Hematopoietic multipotent progenitor cell treated with erythropoietin and hydrocortisone succinate and interleukin-3 and kit ligand, for 15 days (in vitro differentiated cells): ENCODE data around the gene ALDH9A1.
"Not testable (repeated sequence)": the region's sequence is repeated elsewhere in the genome, so short reads cannot be mapped to it uniquely, and the experiment has no call there.

Source experiments
- DNase-seq: peaks from one replicate; pipeline ENCODE4 v3.0.0-alpha.2; 2015; ENCODE audit warnings: low spot score

ALDH9A1 gene

DNA sequence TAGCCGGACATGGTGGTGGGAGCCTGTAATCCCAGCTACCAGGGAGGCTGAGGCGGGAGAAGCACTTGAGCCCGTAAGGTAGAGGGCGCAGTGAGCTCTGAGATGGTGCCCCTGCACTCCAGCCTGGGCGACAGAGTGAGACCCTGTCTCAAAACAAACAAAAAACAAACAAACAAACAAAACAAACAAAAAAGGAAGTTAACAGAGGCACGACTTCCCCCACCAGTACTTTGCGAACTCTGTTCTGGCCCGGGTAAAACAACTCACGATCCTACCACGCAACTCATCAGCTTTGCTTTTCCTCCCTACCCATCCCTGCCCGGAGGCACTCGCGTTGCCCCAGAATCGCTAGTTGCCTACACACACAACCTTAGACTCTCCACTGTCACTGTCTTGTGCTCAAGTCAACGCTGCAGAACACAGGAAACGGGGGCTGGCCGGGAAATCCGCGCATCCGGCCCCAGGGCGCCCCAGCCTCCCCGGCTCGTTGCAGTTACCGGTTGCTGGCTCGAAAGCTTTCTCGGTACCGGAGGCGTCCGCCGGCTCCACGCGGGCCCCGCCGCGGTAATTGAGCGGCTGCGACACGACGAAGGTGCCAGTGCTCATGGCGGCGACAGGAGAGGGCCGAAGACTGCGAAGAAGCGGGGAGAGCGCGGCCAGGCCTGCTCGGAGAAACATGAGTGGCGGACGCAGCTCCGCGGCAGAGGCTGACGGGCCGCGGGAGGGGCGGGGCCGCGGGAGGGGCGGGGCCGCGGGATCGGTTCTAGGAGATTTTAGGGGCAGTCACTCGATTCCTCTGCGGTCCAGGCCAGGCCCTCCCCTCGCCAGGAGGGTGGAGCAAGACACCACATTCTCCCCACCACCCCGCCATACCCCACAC, at the start of gene ALDH9A1:
Gene ALDH9A1 (minus strand): TSS at position 682 of the 880 bp plus-strand sequence. CDS start 4 bp downstream, at position 678.
- peak; percentile 80 for DNase-seq

GRCh38 chr1:165747632-165748447, 49.5 kb upstream of the ALDH9A1 start:
- no peak for DNase-seq

GRCh38 chr1:165744913-165745312, 46.6 kb upstream of the ALDH9A1 start:
- DNase-seq = not testable (repeated sequence)

DNA sequence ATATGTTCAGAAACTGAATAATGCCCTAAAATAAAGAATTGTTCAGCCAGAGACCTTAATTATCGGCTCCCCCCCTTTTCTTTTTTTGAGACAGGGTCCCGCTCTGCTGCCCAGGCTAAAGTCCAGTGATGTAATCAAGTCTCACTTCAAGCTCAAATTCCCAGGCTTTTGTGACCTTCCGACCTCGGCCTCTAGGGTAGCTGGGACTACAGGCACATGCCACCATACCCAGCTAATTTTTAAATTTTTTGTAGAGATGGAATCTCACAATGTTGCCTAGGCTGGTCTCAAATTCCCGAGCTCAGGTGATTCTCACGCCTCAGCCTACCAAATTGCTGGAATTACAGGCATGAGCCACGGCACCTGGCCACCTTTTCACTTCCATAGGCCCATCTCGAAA, 43.8 kb upstream of the ALDH9A1 start:
- no peak for DNase-seq

- no peak for DNase-seq
Observed at GRCh38 chr1:165738794-165739193, 40.4 kb upstream of the ALDH9A1 start.

DNA sequence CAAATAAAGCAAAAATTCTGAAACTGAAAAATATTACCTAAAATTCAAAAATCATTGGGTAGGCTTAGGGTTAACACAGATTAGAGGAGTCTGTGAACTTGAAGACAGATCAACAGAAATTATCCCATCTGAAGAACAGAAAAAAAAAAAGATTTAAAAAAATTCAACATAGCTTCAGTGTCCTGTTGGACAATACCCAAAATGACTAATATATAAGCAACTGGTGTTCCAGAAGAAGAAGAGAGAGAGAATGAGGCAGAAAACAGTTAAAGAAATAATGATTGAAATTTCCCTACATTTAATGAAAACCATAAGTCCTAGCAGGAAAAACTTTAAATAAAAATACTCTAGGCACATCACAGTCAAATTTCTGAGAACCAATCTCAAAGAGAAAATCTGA, 38.8 kb upstream of the ALDH9A1 start:
- DNase-seq = no peak

DNA sequence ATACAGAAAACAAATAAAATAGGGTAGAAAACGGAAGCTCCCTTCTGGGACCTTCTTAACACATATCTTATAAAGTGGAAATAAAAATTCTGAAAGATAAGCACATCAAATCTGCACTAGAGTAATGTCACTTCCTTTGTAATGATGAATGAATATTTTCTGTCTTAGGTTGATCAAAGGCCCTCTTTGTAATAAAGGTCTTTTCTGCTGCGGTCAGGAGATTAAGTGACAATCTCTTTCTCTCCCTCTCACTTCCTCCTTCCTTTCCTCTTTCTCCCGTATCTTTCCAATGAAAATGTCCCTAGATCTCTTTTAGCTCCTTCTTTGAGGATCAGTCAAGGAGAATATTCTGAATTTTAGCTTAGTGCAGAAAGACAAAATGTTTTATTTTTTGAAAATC, 36.5 kb upstream of the ALDH9A1 start:
- DNase-seq = no peak

- no peak for DNase-seq
Observed at GRCh38 chr1:165726841-165727240, 28.5 kb upstream of the ALDH9A1 start.

- DNase-seq = no peak
Observed at GRCh38 chr1:165726169-165726568, 27.8 kb upstream of the ALDH9A1 start.

- DNase-seq = peak; percentile 59
Observed at GRCh38 chr1:165717918-165718515, 19.7 kb upstream of the ALDH9A1 start.

- DNase-seq = not testable (repeated sequence)
Observed at GRCh38 chr1:165716265-165717051, 18.1 kb upstream of the ALDH9A1 start.

DNA sequence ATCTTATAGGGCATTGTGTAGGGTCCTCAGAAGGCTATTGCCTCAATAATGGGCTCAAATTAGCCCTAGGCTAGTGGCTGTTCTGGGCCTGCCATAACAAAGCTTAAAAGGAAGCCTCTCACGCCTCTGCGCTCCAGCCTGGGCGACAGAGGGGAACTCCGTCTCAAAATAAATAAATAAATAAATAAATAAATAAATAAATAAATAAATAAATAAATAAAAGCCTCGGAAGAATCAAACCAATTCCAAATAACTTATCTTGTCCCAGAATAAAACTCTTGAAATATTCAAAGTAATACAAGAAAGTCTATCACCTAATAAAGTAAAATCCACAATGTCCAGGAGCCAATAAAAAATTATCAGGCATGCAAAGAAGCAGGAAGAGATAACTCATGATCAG, 14.4 kb upstream of the ALDH9A1 start:
- no peak for DNase-seq

- no peak for DNase-seq
Observed at GRCh38 chr1:165707984-165708706, 9.8 kb upstream of the ALDH9A1 start.

- DNase-seq = no peak
Observed at GRCh38 chr1:165703648-165704047, 5.3 kb upstream of the ALDH9A1 start.

GRCh38 chr1:165701922-165702321, 3.6 kb upstream of the ALDH9A1 start:
- DNase-seq = not testable (repeated sequence)

DNA sequence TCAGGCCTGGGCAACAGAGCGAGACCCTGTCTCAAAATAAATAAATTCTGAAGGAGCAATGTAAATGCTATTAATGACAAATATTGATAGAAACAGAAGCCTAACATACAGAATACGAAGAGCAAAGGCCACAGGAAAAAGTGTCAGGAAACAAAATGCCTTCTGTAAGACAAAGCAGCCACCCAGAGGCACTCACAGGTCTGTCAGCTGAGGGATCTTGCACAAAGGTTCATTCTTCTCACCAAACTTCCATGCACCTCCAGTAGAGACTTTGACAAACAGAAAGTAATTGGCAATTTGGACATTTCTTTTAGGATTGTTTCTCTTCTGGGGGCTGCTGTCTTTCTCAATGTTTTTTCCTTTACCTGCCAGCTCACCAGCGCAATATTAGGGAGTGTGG, 1.2 kb upstream of the ALDH9A1 start:
- DNase-seq = no peak

GRCh38 chr1:165698761-165699052, 345 bp upstream of the ALDH9A1 start:
- DNase-seq = no peak

DNA sequence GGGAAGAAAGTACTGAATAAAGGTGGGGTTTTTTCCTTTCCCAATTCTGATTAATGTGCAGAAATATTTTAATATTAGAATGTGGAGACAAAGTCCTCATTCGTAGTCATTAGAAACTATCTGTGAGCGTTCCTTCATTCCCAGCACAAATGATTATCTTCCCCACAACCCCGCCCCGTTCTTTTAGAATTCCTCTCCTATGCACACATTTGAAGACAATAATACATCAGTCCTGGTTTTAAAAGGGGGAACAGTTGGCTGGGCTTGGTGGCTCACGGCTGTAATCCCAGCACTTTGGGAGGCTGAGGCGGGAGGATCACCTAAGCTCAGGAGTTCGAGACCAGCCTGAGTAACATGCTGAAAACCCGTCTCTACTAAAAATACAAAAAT, 876 bp downstream of the ALDH9A1 start:
- DNase-seq = no peak

- DNase-seq = no peak
Observed at GRCh38 chr1:165696625-165697100, 1.7 kb downstream of the ALDH9A1 start.

DNA sequence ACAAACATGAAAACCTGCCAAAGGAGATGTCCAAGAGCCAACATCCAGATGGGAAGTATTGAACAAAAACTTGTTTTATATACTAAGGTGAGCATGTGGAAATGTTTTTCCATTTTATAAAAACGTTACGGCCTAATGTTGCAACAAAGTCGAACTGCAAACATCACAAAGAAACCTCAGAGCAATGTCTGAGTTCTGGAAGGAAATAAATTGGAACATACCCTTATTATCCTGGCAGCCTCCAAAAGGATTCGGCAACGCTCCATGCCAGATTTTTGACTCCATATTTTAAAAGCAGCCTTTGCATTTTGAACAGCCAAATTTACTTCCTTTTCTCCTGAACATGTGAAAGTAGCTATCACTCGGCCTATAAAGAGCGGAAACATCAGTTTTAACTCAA, 3.3 kb downstream of the ALDH9A1 start:
- no peak for DNase-seq

GRCh38 chr1:165688046-165688445, 10.3 kb downstream of the ALDH9A1 start:
- DNase-seq = no peak
